Measurements from ENCODE around the gene NANOS3.
"Not testable (repeated sequence)": the region's sequence is repeated elsewhere in the genome, so short reads cannot be mapped to it uniquely, and the experiment has no call there.

NANOS3 gene

DNA sequence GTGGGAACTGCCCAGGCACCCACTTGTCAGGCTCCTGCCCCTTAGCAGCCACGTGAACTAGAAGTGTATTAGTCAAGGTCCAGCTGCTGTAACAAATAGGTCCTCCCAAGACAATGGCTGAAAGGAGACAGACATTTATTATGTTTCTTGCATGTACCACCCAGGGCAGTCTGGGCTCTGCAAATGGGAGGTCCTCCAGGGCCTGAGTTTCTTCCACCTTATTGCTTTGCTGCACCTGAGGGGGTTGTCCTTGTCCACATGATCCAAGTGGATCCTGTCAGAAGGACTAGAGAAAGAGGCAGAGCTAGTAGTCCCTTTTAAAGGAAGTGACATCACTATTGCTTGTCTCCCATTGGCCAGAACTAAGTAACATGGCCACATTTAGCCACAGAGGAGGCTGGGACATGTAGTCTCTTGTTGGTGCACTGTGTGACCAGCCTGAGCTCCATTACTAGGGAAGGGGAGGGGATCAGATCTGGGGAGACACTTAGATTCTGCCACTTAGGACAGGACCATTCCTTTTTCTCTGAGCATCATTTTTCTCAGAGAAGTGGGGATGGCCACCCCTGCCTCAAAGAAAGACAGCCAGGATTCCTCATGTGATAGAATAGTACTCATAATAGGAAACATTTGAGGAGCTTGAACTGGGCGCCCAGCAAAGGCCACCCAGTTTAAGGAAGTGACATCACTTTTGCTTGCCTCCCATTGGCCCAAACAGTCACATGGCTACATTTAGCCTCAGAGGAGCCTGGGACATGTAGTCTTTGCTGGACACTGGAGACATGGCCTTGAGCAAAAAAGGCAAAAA lies 44.2 kb downstream of the NANOS3 start:
- peak; percentile 16 to 50 (median 42) for DNase-seq

DNA sequence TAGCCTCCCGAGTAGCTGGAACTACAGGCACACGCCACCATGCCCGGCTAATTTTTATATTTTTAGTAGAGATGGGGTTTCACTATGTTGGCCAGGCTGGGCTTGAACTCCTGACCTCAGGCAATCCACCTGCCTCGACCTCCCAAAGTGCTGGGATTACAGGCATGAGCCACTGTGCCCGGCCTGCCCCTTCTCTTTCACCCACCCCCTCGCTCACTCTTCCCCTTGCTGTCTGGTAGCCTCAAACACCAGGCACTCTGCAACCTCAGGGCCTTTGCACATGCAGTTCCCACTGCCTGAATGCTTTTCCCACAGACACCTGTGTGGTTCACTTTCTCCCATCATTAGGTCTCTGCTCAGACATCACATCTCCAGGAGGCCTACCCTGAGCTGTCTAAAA lies 45.2 kb downstream of the NANOS3 start:
- DNase-seq = not testable (repeated sequence)

DNA sequence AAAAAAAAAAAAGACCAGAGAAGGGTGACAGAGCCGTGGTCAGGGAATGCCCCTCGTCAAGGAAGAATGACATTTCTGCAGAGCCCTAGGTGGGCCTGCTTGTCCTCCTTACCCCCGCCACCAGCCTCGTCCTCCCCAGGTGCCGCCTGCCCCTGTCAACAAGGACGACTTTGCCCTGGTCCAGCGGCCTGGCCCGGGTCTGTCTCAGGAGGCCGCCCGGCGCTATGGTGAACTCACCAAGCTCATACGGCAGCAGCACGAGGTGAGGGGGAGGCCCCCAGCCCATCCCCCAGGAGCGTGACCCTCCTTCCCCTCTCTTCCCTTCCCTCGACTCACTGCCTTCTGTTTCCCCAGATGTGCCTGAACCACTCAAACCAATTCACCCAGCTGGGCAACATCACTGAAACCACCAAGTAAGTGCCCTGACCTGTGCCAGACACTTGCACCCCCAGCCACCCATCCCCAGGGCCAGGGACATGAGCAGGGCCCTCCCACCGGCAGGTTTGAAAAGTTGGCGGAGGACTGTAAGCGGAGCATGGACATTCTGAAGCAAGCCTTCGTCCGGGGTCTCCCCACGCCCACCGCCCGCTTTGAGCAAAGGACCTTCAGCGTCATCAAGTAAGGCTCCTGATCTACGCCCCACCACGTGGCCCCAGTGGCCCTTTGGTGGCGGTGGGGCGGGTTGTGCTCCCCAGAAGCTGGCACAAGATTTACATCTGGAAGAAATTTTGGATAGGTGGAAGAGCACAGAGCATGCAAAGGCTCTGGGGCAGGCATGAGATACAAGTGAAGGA lies 46.5 kb downstream of the NANOS3 start:
- no peak for DNase-seq

DNA sequence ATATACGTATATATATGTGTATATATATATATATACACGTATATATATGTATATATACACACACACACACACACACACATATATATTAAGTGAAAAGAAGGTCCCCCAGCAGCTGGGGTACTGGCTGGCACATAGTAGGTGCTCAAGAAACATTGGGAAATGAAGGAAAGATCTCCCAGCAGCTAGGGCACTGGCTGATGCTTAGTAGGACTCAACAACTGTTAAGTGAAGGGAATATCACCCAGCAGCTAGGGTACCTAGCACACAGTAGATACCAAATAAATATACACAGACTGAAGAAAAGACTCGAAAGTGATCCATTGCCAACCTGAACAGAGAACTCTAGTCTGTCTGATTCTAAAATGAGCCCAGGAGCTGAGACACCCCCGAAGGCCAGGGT lies 49.1 kb downstream of the NANOS3 start:
- no peak for DNase-seq

DNA sequence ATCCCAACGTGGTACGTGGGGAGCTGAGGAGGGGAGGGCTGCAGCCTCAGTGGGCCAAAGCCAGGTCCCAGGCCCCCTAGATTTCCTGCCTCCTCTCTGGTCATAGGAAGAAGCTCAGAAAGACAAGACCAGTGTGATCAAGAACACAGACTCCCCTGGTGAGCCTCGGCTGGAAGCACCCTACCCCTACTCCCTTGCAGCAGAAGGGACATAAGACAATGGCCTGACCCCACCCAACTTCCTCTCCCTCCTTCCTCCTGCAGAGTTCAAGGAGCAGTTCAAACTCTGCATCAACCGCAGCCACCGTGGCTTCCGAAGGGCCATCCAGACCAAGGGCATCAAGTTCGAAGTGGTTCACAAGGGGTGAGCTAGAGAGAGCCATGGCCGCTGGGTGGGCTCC lies 49.8 kb downstream of the NANOS3 start:
- peak in 1 of 4 experiments; percentile 18 for DNase-seq

DNA sequence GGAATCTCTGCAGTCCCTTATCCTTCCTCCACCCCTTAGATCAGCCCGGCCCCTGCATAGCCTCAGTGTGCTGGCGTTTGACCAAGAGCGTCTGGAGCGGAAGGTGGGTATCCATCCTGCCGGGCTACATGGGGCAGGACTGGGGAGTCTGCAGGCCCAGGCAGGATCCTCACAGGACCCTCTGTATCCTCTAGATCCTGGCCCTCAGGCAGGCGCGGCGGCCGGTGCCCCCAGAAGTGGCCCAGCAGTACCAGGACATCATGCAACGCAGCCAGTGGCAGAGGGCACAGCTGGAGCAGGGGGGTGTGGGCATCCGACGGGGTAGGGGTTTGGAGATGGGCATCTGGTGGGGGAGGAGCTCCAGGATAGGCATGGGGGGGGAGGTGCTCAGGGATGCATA lies 52.4 kb downstream of the NANOS3 start:
- DNase-seq = no peak

DNA sequence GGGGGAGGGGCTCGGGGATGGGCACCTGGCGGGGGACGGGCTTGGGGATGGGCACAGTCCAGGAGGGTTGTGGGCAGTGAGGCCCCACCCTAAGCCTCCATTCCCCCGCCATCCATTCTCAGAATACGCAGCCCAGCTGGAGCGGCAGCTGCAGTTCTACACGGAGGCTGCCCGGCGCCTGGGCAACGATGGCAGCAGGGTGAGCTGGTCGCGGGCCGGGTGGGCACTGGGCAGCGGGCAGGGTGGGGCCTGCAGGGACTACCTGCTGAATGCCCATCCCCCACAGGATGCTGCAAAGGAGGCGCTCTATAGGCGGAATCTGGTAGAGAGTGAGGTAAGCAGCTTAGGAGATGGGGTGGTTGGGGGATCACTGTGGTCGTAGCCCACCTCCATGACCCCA lies 53.0 kb downstream of the NANOS3 start:
- no peak for DNase-seq

Measured in suppressor macrophage (primary cell).